ENCODE results near the gene ZNF740. TPM values are rescaled to one million over a fixed set of nuclear protein-coding genes. Genes with fewer than 3 reads are reported as not detected.

The ZNF740 gene
- total RNA-seq, 1 donor from 2014 or later = 16.7 TPM

GRCh38 chr12:53208877-53209463, 28.4 kb downstream of the ZNF740 start:
- no peak overlapping the region for H3K27ac ChIP-seq (ENCODE audit: low read depth, low read length)
- H3K36me3 ChIP-seq (ENCODE audit: control insufficient read depth in 3 of 3, insufficient read depth in 3 of 3, low read length in 3 of 3) = peaks cover 21 to 36% (median 29%) of the 10 kb centered on the region in 3 donors
- no peaks in the 10 kb centered on the region for H3K27me3 ChIP-seq (ENCODE audit: control insufficient read depth in 3 of 3, insufficient read depth in 3 of 3, low read length in 3 of 3)
- H3K9ac ChIP-seq (ENCODE audit: low read depth in 1 of 3, low read length in 3 of 3) = no peak overlapping the region
- peak overlapping the region in 2 of 3 donors; percentile 20 to 46 for H3K4me3 ChIP-seq (ENCODE audit: low read length in 3 of 3)
- H3K9me3 ChIP-seq (ENCODE audit: control insufficient read depth in 3 of 3, low read length in 3 of 3) = no peaks in the 10 kb centered on the region
- H3K4me1 ChIP-seq (ENCODE audit: control insufficient read depth in 3 of 3, insufficient read depth in 3 of 3, low read length in 3 of 3) = peaks cover 14 to 42% (median 22%) of the 10 kb centered on the region in 3 donors

- Histone ChIP-seq H3K36me3 (ENCODE audit: control insufficient read depth in 3 of 3, insufficient read depth in 3 of 3, low read length in 3 of 3) (peaks cover 29 to 49% (median 37%) of the 10 kb centered on the region in 3 donors), H3K27ac (ENCODE audit: low read depth, low read length) (no peak overlapping the region), H3K27me3 (ENCODE audit: control insufficient read depth in 3 of 3, insufficient read depth in 3 of 3, low read length in 3 of 3) (no peaks in the 10 kb centered on the region), H3K9ac (ENCODE audit: low read depth in 1 of 3, low read length in 3 of 3) (no peak overlapping the region), H3K9me3 (ENCODE audit: control insufficient read depth in 3 of 3, low read length in 3 of 3) (no peaks in the 10 kb centered on the region), H3K4me3 (ENCODE audit: low read length in 3 of 3) (no peak overlapping the region), H3K4me1 (ENCODE audit: control insufficient read depth in 3 of 3, insufficient read depth in 3 of 3, low read length in 3 of 3) (peaks cover 32 to 57% (median 38%) of the 10 kb centered on the region in 3 donors)
These were observed 30.3 kb downstream of the ZNF740 start for GRCh38 chr12:53210843-53211242.

GRCh38 chr12:53211476-53212381, 31.2 kb downstream of the ZNF740 start:
- Histone ChIP-seq H3K9me3 (ENCODE audit: control insufficient read depth in 3 of 3, low read length in 3 of 3) (no peaks in the 10 kb centered on the region), H3K4me3 (ENCODE audit: low read length in 3 of 3) (no peak overlapping the region), H3K9ac (ENCODE audit: low read depth in 1 of 3, low read length in 3 of 3) (no peak overlapping the region), H3K27ac (ENCODE audit: low read depth, low read length) (no peak overlapping the region), H3K27me3 (ENCODE audit: control insufficient read depth in 3 of 3, insufficient read depth in 3 of 3, low read length in 3 of 3) (no peaks in the 10 kb centered on the region), H3K36me3 (ENCODE audit: control insufficient read depth in 3 of 3, insufficient read depth in 3 of 3, low read length in 3 of 3) (peaks cover 29 to 49% (median 37%) of the 10 kb centered on the region in 3 donors), H3K4me1 (ENCODE audit: control insufficient read depth in 3 of 3, insufficient read depth in 3 of 3, low read length in 3 of 3) (peaks cover 38 to 58% (median 39%) of the 10 kb centered on the region in 3 donors)

DNA sequence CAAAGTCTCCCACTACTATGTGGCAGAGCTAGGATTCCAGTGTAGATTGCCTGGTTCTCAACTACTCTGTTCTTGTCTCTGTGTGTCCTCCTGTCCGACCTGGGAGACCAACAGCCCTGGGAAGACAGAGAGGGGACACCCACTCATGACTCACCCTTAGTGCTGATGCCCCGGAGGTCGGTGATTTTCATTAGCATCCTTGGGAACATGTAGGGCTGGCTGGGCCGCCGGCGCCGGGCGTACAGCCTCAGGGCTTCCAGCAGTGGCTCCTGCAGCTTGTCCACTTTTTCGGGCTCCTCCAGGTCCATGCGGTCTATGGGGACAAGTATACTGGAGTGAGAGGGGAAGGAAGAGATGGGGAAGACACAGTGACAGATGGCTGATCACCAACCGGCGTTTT, 32.4 kb downstream of the ZNF740 start:
- no peaks in the 10 kb centered on the region for H3K9me3 ChIP-seq (ENCODE audit: control insufficient read depth in 3 of 3, low read length in 3 of 3)
- H3K36me3 ChIP-seq (ENCODE audit: control insufficient read depth in 3 of 3, insufficient read depth in 3 of 3, low read length in 3 of 3) = peaks cover 29 to 49% (median 37%) of the 10 kb centered on the region in 3 donors
- no peak overlapping the region for H3K27ac ChIP-seq (ENCODE audit: low read depth, low read length)
- no peak overlapping the region for H3K4me3 ChIP-seq (ENCODE audit: low read length in 3 of 3)
- H3K27me3 ChIP-seq (ENCODE audit: control insufficient read depth in 3 of 3, insufficient read depth in 3 of 3, low read length in 3 of 3) = no peaks in the 10 kb centered on the region
- H3K9ac ChIP-seq (ENCODE audit: low read depth in 1 of 3, low read length in 3 of 3) = peak overlapping the region in 1 of 3 donors; percentile 40
- peaks cover 50 to 63% (median 50%) of the 10 kb centered on the region in 3 donors for H3K4me1 ChIP-seq (ENCODE audit: control insufficient read depth in 3 of 3, insufficient read depth in 3 of 3, low read length in 3 of 3)

DNA sequence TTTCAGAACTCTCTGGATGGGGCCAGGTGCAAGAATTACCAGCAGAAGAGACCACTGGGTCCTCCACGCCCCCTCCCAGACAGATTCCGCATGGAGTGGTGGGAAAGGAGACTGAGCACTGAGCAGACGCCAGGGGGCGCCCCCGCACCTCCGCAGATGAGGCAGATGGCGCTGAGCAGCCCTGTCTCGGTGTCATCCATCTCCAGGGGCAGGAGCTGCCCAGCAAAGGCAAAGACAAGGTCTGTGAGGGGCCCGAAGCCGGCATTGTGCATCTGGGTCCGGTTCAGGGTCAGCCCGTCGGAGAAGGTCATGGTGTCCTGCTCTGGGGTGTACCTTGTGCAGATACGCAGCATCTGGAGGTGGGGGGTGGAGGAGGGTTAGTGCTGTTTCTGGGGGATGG, 32.8 kb downstream of the ZNF740 start:
- H3K9me3 ChIP-seq (ENCODE audit: control insufficient read depth in 3 of 3, low read length in 3 of 3) = no peaks in the 10 kb centered on the region
- H3K27ac ChIP-seq (ENCODE audit: low read depth, low read length) = no peak overlapping the region
- H3K4me1 ChIP-seq (ENCODE audit: control insufficient read depth in 3 of 3, insufficient read depth in 3 of 3, low read length in 3 of 3) = peaks cover 51 to 61% (median 53%) of the 10 kb centered on the region in 3 donors
- no peaks in the 10 kb centered on the region for H3K27me3 ChIP-seq (ENCODE audit: control insufficient read depth in 3 of 3, insufficient read depth in 3 of 3, low read length in 3 of 3)
- H3K9ac ChIP-seq (ENCODE audit: low read depth in 1 of 3, low read length in 3 of 3) = peak overlapping the region in 1 of 3 donors; percentile 45
- H3K36me3 ChIP-seq (ENCODE audit: control insufficient read depth in 3 of 3, insufficient read depth in 3 of 3, low read length in 3 of 3) = peaks cover 29 to 49% (median 37%) of the 10 kb centered on the region in 3 donors
- H3K4me3 ChIP-seq (ENCODE audit: low read length in 3 of 3) = no peak overlapping the region

DNA sequence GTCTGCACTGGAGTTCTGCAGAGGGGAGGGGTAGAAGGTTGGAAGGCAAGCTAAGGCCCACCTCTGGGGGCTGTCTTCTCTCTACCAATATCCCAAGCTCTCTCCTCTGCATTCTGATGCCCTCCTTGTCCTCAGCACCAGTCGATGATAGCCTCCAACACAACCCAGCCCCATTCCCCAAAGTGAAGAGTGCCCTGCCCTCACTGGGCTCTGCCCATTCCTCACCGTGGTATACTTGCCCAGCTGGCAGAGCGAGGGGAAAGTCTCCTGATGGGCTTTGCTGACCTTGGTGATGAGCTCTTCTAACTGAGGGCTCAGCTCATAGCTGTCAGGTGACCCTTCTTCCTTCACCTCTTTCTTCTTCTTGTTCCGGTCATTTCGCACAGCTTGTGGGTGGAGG, 33.7 kb downstream of the ZNF740 start:
- H3K36me3 ChIP-seq (ENCODE audit: control insufficient read depth in 3 of 3, insufficient read depth in 3 of 3, low read length in 3 of 3) = peaks cover 29 to 49% (median 37%) of the 10 kb centered on the region in 3 donors
- H3K27me3 ChIP-seq (ENCODE audit: control insufficient read depth in 3 of 3, insufficient read depth in 3 of 3, low read length in 3 of 3) = no peaks in the 10 kb centered on the region
- H3K4me3 ChIP-seq (ENCODE audit: low read length in 3 of 3) = peak overlapping the region in 1 of 3 donors; percentile 29
- H3K9me3 ChIP-seq (ENCODE audit: control insufficient read depth in 3 of 3, low read length in 3 of 3) = no peaks in the 10 kb centered on the region
- H3K9ac ChIP-seq (ENCODE audit: low read depth in 1 of 3, low read length in 3 of 3) = peak overlapping the region in 1 of 3 donors; percentile 45
- H3K27ac ChIP-seq (ENCODE audit: low read depth, low read length) = no peak overlapping the region
- H3K4me1 ChIP-seq (ENCODE audit: control insufficient read depth in 3 of 3, insufficient read depth in 3 of 3, low read length in 3 of 3) = peaks cover 49 to 55% (median 50%) of the 10 kb centered on the region in 3 donors

- Histone ChIP-seq H3K27ac (ENCODE audit: low read depth, low read length) (no peak overlapping the region), H3K4me3 (ENCODE audit: low read length in 3 of 3) (peak overlapping the region in 1 of 3 donors; percentile 29), H3K27me3 (ENCODE audit: control insufficient read depth in 3 of 3, insufficient read depth in 3 of 3, low read length in 3 of 3) (no peaks in the 10 kb centered on the region), H3K4me1 (ENCODE audit: control insufficient read depth in 3 of 3, insufficient read depth in 3 of 3, low read length in 3 of 3) (peaks cover 54 to 59% (median 56%) of the 10 kb centered on the region in 3 donors), H3K9ac (ENCODE audit: low read depth in 1 of 3, low read length in 3 of 3) (peak overlapping the region in 1 of 3 donors; percentile 45), H3K9me3 (ENCODE audit: control insufficient read depth in 3 of 3, low read length in 3 of 3) (no peaks in the 10 kb centered on the region), H3K36me3 (ENCODE audit: control insufficient read depth in 3 of 3, insufficient read depth in 3 of 3, low read length in 3 of 3) (peaks cover 29 to 49% (median 37%) of the 10 kb centered on the region in 3 donors)
These were observed 34.3 kb downstream of the ZNF740 start for GRCh38 chr12:53214687-53215455.

GRCh38 chr12:53215497-53215896, 35.0 kb downstream of the ZNF740 start:
- H3K4me3 ChIP-seq (ENCODE audit: low read length in 3 of 3) = no peak overlapping the region
- H3K27me3 ChIP-seq (ENCODE audit: control insufficient read depth in 3 of 3, insufficient read depth in 3 of 3, low read length in 3 of 3) = no peaks in the 10 kb centered on the region
- H3K36me3 ChIP-seq (ENCODE audit: control insufficient read depth in 3 of 3, insufficient read depth in 3 of 3, low read length in 3 of 3) = peaks cover 26 to 45% (median 37%) of the 10 kb centered on the region in 3 donors
- peak overlapping the region in 1 of 3 donors; percentile 11 for H3K9ac ChIP-seq (ENCODE audit: low read depth in 1 of 3, low read length in 3 of 3)
- no peaks in the 10 kb centered on the region for H3K9me3 ChIP-seq (ENCODE audit: control insufficient read depth in 3 of 3, low read length in 3 of 3)
- no peak overlapping the region for H3K27ac ChIP-seq (ENCODE audit: low read depth, low read length)
- peaks cover 56 to 62% (median 56%) of the 10 kb centered on the region in 3 donors for H3K4me1 ChIP-seq (ENCODE audit: control insufficient read depth in 3 of 3, insufficient read depth in 3 of 3, low read length in 3 of 3)

GRCh38 chr12:53217051-53217930, 36.8 kb downstream of the ZNF740 start:
- no peaks in the 10 kb centered on the region for H3K27me3 ChIP-seq (ENCODE audit: control insufficient read depth in 3 of 3, insufficient read depth in 3 of 3, low read length in 3 of 3)
- peaks cover 63 to 72% (median 64%) of the 10 kb centered on the region in 3 donors for H3K4me1 ChIP-seq (ENCODE audit: control insufficient read depth in 3 of 3, insufficient read depth in 3 of 3, low read length in 3 of 3)
- H3K9me3 ChIP-seq (ENCODE audit: control insufficient read depth in 3 of 3, low read length in 3 of 3) = no peaks in the 10 kb centered on the region
- H3K36me3 ChIP-seq (ENCODE audit: control insufficient read depth in 3 of 3, insufficient read depth in 3 of 3, low read length in 3 of 3) = peaks cover 12 to 29% (median 24%) of the 10 kb centered on the region in 3 donors
- H3K4me3 ChIP-seq (ENCODE audit: low read length in 3 of 3) = peak overlapping the region; percentile 52 to 58 (median 55)
- H3K9ac ChIP-seq (ENCODE audit: low read depth in 1 of 3, low read length in 3 of 3) = peak overlapping the region; percentile 14 to 66 (median 33)
- peak overlapping the region; percentile 56 for H3K27ac ChIP-seq (ENCODE audit: low read depth, low read length)
